HL-60 (cell line): ENCODE measurements around the gene SEC14L5.

ENCODE experiments used
- DNase-seq, 2 experiments: peaks; one replicate each; pipeline ENCODE4 v3.0.0-alpha.2; 2010 to 2020; ENCODE audit warnings: low read depth in 1 of 2, low spot score in 1 of 2
- H3K27ac ChIP-seq: fragments of 250-450 bp; sonication (Bioruptor Pico); replicated peaks from 2 replicates; pipeline ENCODE4 v1.5.1; 2020; ENCODE audit warnings: mild to moderate bottlenecking, moderate library complexity
- H3K27me3 ChIP-seq: fragments of 250-450 bp; sonication (Bioruptor Pico); 2 replicates; pipeline ENCODE4 v1.5.1; 2021; ENCODE audit warnings: mild to moderate bottlenecking, moderate library complexity; ENCODE audit not compliant: insufficient read depth, poor library complexity, severe bottlenecking
- H3K4me3 ChIP-seq: replicated peaks from 2 replicates; pipeline ENCODE4 v1.5.1; 2011; ENCODE audit warnings: mild to moderate bottlenecking, control low read depth, low read length; ENCODE audit not compliant: insufficient read depth
- GABPA ChIP-seq: IDR thresholded peaks from 2 replicates; pipeline ENCODE4 v1.6.1; 2012; ENCODE audit warnings: low read depth
- POLR2AphosphoS5 ChIP-seq: IDR thresholded peaks from 2 replicates; pipeline ENCODE4 v1.6.1; 2012; ENCODE audit warnings: low read depth
- REST ChIP-seq: IDR thresholded peaks from 2 replicates; pipeline ENCODE4 v1.6.1; 2012; ENCODE audit warnings: low read depth; ENCODE audit not compliant: insufficient replicate concordance
- SPI1 ChIP-seq: IDR thresholded peaks from 2 replicates; pipeline ENCODE4 v1.6.1; 2012; ENCODE audit warnings: low read depth, mild to moderate bottlenecking, borderline replicate concordance
- TF ChIP-seq, protein P1 (sequence below): IDR thresholded peaks from one replicate; pipeline ENCODE4 v1.5.1; 2011; ENCODE audit warnings: low read length, control low read depth, inconsistent platforms; ENCODE audit not compliant: insufficient read depth

The SEC14L5 gene

DNA sequence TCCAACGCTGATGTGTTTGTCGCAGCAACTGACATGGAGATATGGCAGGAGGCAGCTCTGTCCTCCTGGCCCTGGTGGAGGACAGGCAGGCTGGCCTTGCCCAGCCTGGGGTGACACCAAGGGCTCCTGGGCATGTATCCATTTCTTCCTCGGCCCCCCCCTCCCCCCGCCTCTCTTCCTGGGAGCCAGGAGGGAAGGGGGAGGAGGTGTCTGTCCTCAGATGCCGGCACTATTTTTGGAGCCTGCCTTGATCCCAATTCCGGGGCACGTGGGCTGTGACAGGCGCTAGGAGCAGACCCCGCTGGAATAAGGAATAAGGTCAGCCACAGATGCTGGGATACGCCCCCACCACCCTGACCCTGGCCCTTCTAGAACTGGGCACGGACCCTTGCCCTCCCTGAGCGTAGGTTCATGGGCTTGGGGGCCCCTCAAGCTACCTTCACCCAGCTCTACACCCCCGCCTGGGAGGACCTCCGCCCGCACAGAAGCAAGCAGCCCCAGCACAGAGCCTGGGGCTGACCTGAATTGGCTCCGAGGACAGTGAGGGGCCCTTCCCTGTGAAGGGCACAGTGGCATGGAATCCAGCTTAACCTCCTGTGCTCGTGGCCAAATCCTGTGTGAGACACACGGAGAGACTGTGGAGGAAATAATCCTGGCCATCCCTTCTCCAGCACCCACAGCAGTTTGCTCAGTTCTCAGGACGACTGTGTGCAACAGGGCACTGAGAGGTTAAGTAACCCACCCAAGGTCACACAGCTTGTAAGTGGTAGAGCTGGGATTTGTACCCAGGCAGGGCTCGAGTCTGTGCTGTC, 24.1 kb downstream of the SEC14L5 start:
- Histone ChIP-seq H3K27me3 (peaks cover 7% of the 10 kb centered on the region), H3K27ac (no peak overlapping the region), H3K4me3 (no peak overlapping the region)
- no peak for DNase-seq
- TF ChIP-seq GABPA (no peak), REST (no peak), SPI1 (no peak), POLR2AphosphoS5 (no peak)
- TF ChIP-seq, protein P1, sequence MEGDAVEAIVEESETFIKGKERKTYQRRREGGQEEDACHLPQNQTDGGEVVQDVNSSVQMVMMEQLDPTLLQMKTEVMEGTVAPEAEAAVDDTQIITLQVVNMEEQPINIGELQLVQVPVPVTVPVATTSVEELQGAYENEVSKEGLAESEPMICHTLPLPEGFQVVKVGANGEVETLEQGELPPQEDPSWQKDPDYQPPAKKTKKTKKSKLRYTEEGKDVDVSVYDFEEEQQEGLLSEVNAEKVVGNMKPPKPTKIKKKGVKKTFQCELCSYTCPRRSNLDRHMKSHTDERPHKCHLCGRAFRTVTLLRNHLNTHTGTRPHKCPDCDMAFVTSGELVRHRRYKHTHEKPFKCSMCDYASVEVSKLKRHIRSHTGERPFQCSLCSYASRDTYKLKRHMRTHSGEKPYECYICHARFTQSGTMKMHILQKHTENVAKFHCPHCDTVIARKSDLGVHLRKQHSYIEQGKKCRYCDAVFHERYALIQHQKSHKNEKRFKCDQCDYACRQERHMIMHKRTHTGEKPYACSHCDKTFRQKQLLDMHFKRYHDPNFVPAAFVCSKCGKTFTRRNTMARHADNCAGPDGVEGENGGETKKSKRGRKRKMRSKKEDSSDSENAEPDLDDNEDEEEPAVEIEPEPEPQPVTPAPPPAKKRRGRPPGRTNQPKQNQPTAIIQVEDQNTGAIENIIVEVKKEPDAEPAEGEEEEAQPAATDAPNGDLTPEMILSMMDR: no peak

DNA sequence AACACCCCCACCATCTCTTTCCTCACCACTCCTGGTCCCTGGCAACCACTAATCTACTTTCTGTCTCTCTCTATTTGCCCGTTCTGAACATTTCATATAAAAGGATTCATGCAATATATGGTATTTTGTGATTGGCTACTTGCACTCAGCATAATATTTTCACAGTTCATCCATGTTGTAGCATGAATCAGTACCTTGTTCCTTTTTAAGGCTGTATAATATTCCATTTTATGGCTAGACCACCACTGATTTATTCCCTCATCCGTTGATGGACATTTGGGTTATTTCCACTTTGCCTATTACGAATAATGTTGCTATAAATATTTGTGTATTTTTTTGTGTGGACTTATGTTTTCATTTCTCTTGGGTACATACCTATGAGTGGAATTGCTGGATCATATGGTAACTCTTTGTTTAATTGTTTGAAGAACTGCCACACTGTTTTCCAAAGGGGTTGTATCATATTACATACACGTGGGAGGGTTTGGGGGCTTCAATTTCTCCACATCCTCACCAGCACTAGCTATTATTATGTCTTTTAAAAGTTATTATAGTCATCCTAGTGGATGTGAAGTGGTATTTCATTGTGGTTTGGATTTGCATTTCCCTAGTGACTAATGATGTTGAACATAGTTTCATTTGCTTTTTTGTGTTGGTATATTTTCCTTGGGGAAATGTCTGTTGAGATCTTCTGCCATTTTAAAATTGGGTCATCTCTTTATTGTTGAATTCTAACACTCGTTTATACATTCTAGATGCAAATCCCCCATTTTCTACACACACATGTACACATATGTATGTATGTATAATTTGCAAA, 26.3 kb downstream of the SEC14L5 start:
- DNase-seq: no peak
- no peak overlapping the region for H3K4me3 ChIP-seq
- TF ChIP-seq POLR2AphosphoS5: no peak
- TF ChIP-seq GABPA: no peak
- TF ChIP-seq, protein P1: no peak
- no peak for TF ChIP-seq REST
- no peak for TF ChIP-seq SPI1

DNA sequence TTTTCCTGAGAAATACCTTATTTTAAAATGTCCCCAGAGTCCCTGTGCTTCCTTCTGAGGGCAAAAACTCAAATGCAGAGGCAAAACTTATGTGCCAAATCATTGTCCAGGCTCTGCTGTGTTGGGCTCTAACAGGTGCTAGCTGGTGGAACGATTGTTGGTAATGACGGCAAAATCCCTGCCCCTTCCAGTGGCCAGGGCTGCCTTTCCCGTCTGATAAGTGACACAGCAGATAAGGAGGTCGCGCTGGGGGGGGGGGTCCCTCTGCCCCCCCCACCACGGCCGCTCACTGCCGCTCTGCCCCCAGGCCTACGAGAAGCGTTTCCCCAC, 29.1 kb downstream of the SEC14L5 start:
- no peak for DNase-seq
- H3K27ac ChIP-seq: no peak overlapping the region
- peaks cover 19% of the 10 kb centered on the region for H3K27me3 ChIP-seq
- H3K4me3 ChIP-seq: no peak overlapping the region
- TF ChIP-seq SPI1 (no peak), REST (no peak), GABPA (no peak), POLR2AphosphoS5 (no peak)
- TF ChIP-seq, protein P1: no peak

More for the DNA sequence above, 26.3 kb downstream of the SEC14L5 start:
- Histone ChIP-seq H3K27me3 (peaks cover 24% of the 10 kb centered on the region), H3K27ac (no peak overlapping the region)
